Endodermal cell (in vitro differentiated cells): ENCODE data around the gene ADCY4. TPM values are rescaled to one million over a fixed set of nuclear protein-coding genes. Genes with fewer than 3 reads are reported as not detected.

Experiments used
- DNase-seq: peaks from one replicate; pipeline ENCODE4 v3.0.0-alpha.2; 2017
- H3K27ac ChIP-seq: 2 replicates; pipeline ENCODE4 v1.5.1; 2013; ENCODE audit warnings: mild to moderate bottlenecking, low read depth, low read length, moderate library complexity
- H3K27me3 ChIP-seq: 2 replicates; pipeline ENCODE4 v1.6.1; 2013; ENCODE audit warnings: mild to moderate bottlenecking, low read length, moderate library complexity; ENCODE audit not compliant: insufficient read depth, control insufficient read depth, poor library complexity, severe bottlenecking
- H3K36me3 ChIP-seq: 2 replicates; pipeline ENCODE4 v1.7.0; 2013; ENCODE audit warnings: mild to moderate bottlenecking, low read length, moderate library complexity; ENCODE audit not compliant: control insufficient read depth, insufficient read depth
- H3K4me1 ChIP-seq: one replicate; pipeline ENCODE4 v1.7.0; 2013; ENCODE audit warnings: low read length; ENCODE audit not compliant: control insufficient read depth, insufficient read depth
- H3K4me3 ChIP-seq: 2 replicates; pipeline ENCODE4 v1.5.1; 2013; ENCODE audit warnings: mild to moderate bottlenecking, low read length, moderate library complexity
- H3K9ac ChIP-seq: 2 replicates; pipeline ENCODE4 v1.6.1; 2013; ENCODE audit warnings: mild to moderate bottlenecking, low read length, moderate library complexity; ENCODE audit not compliant: poor library complexity, severe bottlenecking; ENCODE audit errors: extremely low read depth
- H3K9me3 ChIP-seq: 2 replicates; pipeline ENCODE4 v1.6.1; 2013; ENCODE audit warnings: mild to moderate bottlenecking, low read length, moderate library complexity; ENCODE audit not compliant: control insufficient read depth
- H3K27ac Mint-ChIP-seq: 2 replicates; pipeline ENCODE4 v1.8.0; 2020; ENCODE audit warnings: mixed read lengths
- H3K27me3 Mint-ChIP-seq: 2 replicates; pipeline ENCODE4 v1.8.0; 2021; ENCODE audit warnings: mild to moderate bottlenecking, mixed read lengths; ENCODE audit not compliant: insufficient read depth
- H3K36me3 Mint-ChIP-seq: 2 replicates; pipeline ENCODE4 v1.8.0; 2020; ENCODE audit warnings: low read depth, mixed read lengths
- H3K4me1 Mint-ChIP-seq: 2 replicates; pipeline ENCODE4 v1.8.0; 2020; ENCODE audit warnings: mixed read lengths
- H3K4me3 Mint-ChIP-seq: 2 replicates; pipeline ENCODE4 v1.8.0; 2020; ENCODE audit warnings: mild to moderate bottlenecking, moderate library complexity, mixed read lengths
- H3K9me3 Mint-ChIP-seq: 2 replicates; pipeline ENCODE4 v1.8.0; 2020; ENCODE audit warnings: mild to moderate bottlenecking, mixed read lengths
- CTCF ChIP-seq: fragments of 200-600 bp; sonication (generic); conservative IDR thresholded peaks from 2 replicates; pipeline ENCODE4 v1.5.0; 2021; ENCODE audit warnings: antibody characterized with exemption, mild to moderate bottlenecking
- WGBS, 2 experiments: methylation state at CpG; one replicate each; pipeline versions ENCODE4 v1.1.5 to v1.1.7; 2013; ENCODE audit warnings: missing lambda C conversion rate in 2 of 2, mixed read lengths in 1 of 2; ENCODE audit not compliant: insufficient coverage in 1 of 2, insufficient read length in 1 of 2; 5-methylcytosine and 5-hydroxymethylcytosine counted together
- total RNA-seq, 2 donors: library from RNA; stranded (reverse); fragmentation: NEBNext Ultra II Directional in 1 of 2; extraction: Animal tissue kit (Norgen Biotek cat#: 25700) in 1 of 2; gene quantifications; 2 replicates in 1 of 2; 3 replicates in 1 of 2; pipeline ENCODE4 v1.2.1, GENCODE V29; 2021

ADCY4 gene
- total RNA-seq, 2 donors from 2014 or later = not detected

GRCh38 chr14:24315807-24316596, 18.9 kb downstream of the ADCY4 start:
- Mint-ChIP-seq H3K4me3 (no peak overlapping the region), H3K4me1 (peaks cover 2% of the 10 kb centered on the region)
- 94 to 95% methylated on average over 64 to 70 of the region's 70 CpGs for WGBS, 2 experiments

GRCh38 chr14:24315243-24315806, 19.5 kb downstream of the ADCY4 start:
- H3K4me3 ChIP-seq = no peak overlapping the region
- peaks cover 7% of the 10 kb centered on the region for H3K27me3 ChIP-seq
- Mint-ChIP-seq H3K27ac (no peak overlapping the region), H3K27me3 (peaks cover 58% of the 10 kb centered on the region), H3K36me3 (peaks cover 1% of the 10 kb centered on the region), H3K4me1 (peaks cover 2% of the 10 kb centered on the region), H3K4me3 (no peak overlapping the region), H3K9me3 (no peaks in the 10 kb centered on the region)
- no peaks in the 10 kb centered on the region for H3K4me1 ChIP-seq
- H3K36me3 ChIP-seq = no peaks in the 10 kb centered on the region
- H3K9me3 ChIP-seq = no peaks in the 10 kb centered on the region
- DNase-seq = no peak
- WGBS, 2 experiments = 91 to 98% methylated on average over 6 to 10 of the region's 10 CpGs
- no peak overlapping the region for H3K27ac ChIP-seq
- H3K9ac ChIP-seq = no peak overlapping the region
- no peak for TF ChIP-seq CTCF

More at GRCh38 chr14:24315807-24316596, 18.9 kb downstream of the ADCY4 start:
- peak; percentile 65 for TF ChIP-seq CTCF
- Histone ChIP-seq H3K4me3 (no peak overlapping the region), H3K36me3 (no peaks in the 10 kb centered on the region), H3K9me3 (no peaks in the 10 kb centered on the region), H3K27ac (no peak overlapping the region), H3K27me3 (peaks cover 7% of the 10 kb centered on the region), H3K4me1 (no peaks in the 10 kb centered on the region), H3K9ac (no peak overlapping the region)
- peak; percentile 86 for DNase-seq
- Mint-ChIP-seq H3K36me3 (no peaks in the 10 kb centered on the region), H3K27me3 (peaks cover 60% of the 10 kb centered on the region), H3K27ac (no peak overlapping the region), H3K9me3 (no peaks in the 10 kb centered on the region)

- Histone ChIP-seq H3K9me3 (no peaks in the 10 kb centered on the region), H3K36me3 (no peaks in the 10 kb centered on the region), H3K27ac (no peak overlapping the region), H3K9ac (no peak overlapping the region), H3K4me1 (no peaks in the 10 kb centered on the region), H3K4me3 (no peak overlapping the region), H3K27me3 (peaks cover 6% of the 10 kb centered on the region)
- no peak overlapping the region for H3K27ac Mint-ChIP-seq
- H3K36me3 Mint-ChIP-seq = peaks cover 5% of the 10 kb centered on the region
- TF ChIP-seq CTCF = no peak
- H3K27me3 Mint-ChIP-seq = peaks cover 50% of the 10 kb centered on the region
- peaks cover 2% of the 10 kb centered on the region for H3K4me1 Mint-ChIP-seq
- DNase-seq = no peak
- no peaks in the 10 kb centered on the region for H3K9me3 Mint-ChIP-seq
- H3K4me3 Mint-ChIP-seq = no peak overlapping the region
- WGBS, 2 experiments = 93 to 100% methylated on average over 3 to 5 of the region's 5 CpGs
Measured at GRCh38 chr14:24314377-24315193, 20.3 kb downstream of the ADCY4 start.
